Memory B cell (primary cell): Measurements from ENCODE around the gene ZFHX2.
A peak's percentile ranks its signal among the peaks of the same experiment; 100 is the strongest.
"Not testable (repeated sequence)": the region's sequence is repeated elsewhere in the genome, so short reads cannot be mapped to it uniquely, and the experiment has no call there.

Experiments used
- ATAC-seq: fragments of 150-1000 bp; cut with Tn5 transposase; 2 replicates; pipeline ENCODE4 v1.10.0; 2021; ENCODE audit warnings: low read depth, mild to moderate bottlenecking, moderate library complexity
- DNase-seq, 2 donors: peaks; one replicate each; pipeline ENCODE4 v3.0.0; 2022; ENCODE audit warnings: low spot score in 2 of 2
- H3K27ac Mint-ChIP-seq: one replicate; pipeline ENCODE4 v1.8.0; 2022; ENCODE audit warnings: mild to moderate bottlenecking, moderate library complexity, mixed read lengths
- H3K27me3 Mint-ChIP-seq: one replicate; pipeline ENCODE4 v1.8.0; 2022; ENCODE audit warnings: mixed read lengths
- H3K36me3 Mint-ChIP-seq: one replicate; pipeline ENCODE4 v1.8.0; 2022; ENCODE audit warnings: mild to moderate bottlenecking, mixed read lengths
- H3K4me1 Mint-ChIP-seq: one replicate; pipeline ENCODE4 v1.8.0; 2022; ENCODE audit warnings: mixed read lengths
- H3K4me3 Mint-ChIP-seq: one replicate; pipeline ENCODE4 v1.8.0; 2022; ENCODE audit warnings: mild to moderate bottlenecking, moderate library complexity, mixed read lengths
- H3K9me3 Mint-ChIP-seq: one replicate; pipeline ENCODE4 v1.8.0; 2022; ENCODE audit warnings: mixed read lengths

ZFHX2 gene

DNA sequence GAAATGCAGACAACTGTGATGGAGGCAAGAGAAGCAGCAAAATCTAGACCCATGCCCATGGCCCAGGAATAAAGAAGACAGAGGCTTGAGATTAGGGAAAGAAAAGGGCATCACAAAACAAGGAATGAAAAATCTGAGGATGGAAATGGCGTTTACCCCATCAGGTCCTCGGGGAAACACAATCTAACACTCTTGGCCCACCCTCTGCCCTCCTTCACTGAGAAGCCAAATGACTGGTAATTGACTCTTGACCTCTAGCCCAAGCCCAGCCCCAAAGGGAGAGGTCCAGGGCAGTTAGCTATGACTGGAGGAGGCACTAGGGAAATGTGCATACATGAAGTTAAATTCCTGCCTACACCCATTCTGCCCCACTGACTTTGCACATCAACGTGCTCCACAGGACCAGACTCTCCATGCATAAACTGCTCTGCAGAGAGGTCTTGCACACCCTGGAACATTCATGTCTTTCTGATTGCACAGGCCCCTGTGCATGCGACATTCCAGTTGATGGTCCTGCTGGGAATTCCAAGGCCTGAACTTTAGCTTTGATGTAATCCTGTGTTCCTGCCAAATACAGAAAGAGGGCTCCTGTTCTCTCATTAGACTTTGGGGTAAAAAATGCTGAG lies 5.7 kb downstream of the ZFHX2 start:
- no peaks in the 10 kb centered on the region for H3K36me3 Mint-ChIP-seq
- no peak overlapping the region for H3K4me3 Mint-ChIP-seq
- H3K27me3 Mint-ChIP-seq, result no peaks in the 10 kb centered on the region
- DNase-seq (no peak), ATAC-seq (no peak)
- no peak overlapping the region for H3K27ac Mint-ChIP-seq
- H3K9me3 Mint-ChIP-seq, result no peaks in the 10 kb centered on the region
- peaks cover 3% of the 10 kb centered on the region for H3K4me1 Mint-ChIP-seq

DNA sequence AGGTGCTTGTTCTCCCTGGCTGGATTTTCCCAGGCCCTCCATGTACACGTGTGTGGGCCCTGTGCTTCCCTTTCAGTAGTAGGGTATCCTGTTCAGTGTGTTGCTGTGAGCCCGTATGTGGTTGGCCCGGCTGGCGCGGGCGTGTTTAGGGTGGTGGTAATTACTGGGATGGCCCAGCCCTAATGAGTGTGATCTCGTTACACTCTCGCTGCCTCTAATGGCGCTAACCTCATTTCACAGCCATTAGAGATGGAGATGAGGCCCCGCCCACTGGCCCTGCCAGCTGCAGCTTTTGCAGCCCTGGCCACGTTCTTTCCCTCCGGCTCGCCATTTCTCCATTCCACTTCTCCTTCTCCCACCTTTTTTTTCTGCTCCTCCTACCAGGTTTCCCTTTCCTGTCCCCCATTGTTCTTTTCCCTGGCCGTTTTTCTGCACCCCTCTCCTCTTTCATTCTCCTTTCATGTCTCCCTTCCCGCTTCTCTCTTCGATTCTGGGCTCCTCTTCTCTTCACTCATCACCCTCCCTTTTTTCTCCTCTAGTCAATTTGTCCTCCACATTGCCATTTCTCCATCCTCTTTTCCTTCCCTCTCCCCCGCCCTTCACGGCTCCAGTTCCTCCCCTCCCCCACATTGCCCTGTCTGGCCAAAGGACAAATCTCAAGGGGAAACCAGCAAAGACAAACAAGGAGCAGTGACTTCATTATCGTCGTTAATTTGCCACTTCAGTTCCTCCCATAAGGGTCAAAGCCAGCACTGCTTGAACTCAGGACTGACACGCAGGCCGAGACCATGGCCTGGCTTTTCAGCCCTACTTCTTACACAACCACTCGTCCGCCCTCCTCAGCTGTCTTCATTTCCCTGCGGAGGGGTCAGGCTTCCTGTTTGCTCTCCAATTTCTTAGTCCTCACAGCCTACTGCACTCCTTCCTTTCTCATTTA lies 6.8 kb downstream of the ZFHX2 start:
- no peaks in the 10 kb centered on the region for H3K36me3 Mint-ChIP-seq
- H3K27ac Mint-ChIP-seq, result no peak overlapping the region
- no peaks in the 10 kb centered on the region for H3K27me3 Mint-ChIP-seq
- H3K9me3 Mint-ChIP-seq, result no peaks in the 10 kb centered on the region
- no peak for ATAC-seq
- H3K4me3 Mint-ChIP-seq, result no peak overlapping the region
- DNase-seq, result no peak
- peaks cover 3% of the 10 kb centered on the region for H3K4me1 Mint-ChIP-seq

DNA sequence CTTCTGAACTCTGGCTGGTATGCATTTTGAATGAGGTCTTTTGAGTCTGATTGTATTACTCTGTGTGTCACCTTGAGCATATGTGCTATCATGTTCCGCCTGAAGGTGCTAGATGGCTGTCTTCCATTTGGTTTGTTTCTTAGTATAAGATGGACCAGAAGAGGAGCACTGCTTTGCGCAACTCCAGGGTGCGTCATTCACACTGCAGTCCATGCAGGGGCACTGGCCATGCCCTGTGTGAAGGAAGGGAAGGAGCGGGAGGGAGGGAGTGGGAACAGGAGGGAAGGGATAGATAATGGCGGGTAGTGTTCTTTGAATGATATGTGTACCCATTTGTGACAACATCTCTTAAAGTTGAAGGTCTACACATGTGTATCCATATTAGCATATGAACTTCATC lies 8.2 kb downstream of the ZFHX2 start:
- Mint-ChIP-seq H3K9me3 (no peaks in the 10 kb centered on the region), H3K27me3 (no peaks in the 10 kb centered on the region)
- ATAC-seq, result no peak

DNA sequence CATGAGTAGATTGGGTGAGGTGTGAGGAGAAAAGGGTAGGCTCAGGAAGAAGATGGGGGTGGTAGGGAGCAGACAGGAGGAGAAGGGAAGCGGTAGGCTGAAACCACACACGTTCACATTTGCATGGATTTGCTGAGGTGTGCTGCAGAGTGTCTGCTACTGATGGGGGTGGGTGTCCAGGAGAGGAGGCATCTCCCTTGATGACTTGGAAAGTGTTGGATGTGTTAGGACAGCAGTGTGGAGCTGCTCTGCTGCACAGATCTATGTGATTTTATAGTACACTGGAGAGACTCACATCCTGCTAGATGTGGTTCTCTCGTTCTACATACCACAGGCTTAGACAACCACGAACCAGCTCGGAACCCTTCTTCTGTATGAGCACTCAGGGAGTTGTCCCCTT lies 9.3 kb downstream of the ZFHX2 start:
- Mint-ChIP-seq H3K9me3 (no peaks in the 10 kb centered on the region), H3K4me1 (peaks cover 3% of the 10 kb centered on the region), H3K27ac (no peak overlapping the region), H3K36me3 (no peaks in the 10 kb centered on the region), H3K4me3 (no peak overlapping the region), H3K27me3 (no peaks in the 10 kb centered on the region)
- DNase-seq (no peak), ATAC-seq (no peak)

More for the DNA sequence above, 8.2 kb downstream of the ZFHX2 start:
- Mint-ChIP-seq H3K4me3 (no peak overlapping the region), H3K36me3 (no peaks in the 10 kb centered on the region), H3K4me1 (peaks cover 3% of the 10 kb centered on the region), H3K27ac (no peak overlapping the region)
- DNase-seq, result no peak

DNA sequence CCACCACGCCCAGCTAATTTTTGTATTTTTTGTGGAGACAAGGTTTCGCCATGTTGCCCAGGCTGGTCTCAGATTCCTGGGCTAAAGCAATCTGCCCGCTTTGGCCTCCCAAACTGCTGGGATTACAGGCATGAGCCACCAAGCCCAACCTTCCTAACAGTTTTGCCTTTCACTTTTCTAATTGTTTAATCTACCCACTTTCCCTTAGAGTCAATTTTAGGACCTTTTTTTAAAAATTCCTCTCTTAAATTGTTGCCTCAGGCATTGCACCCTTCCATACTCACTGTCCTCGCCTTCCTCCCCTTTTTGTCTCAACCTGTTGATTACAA lies 11.5 kb downstream of the ZFHX2 start:
- no peak for DNase-seq
- no peak overlapping the region for H3K27ac Mint-ChIP-seq
- H3K9me3 Mint-ChIP-seq, result no peaks in the 10 kb centered on the region
- peaks cover 3% of the 10 kb centered on the region for H3K4me1 Mint-ChIP-seq
- no peaks in the 10 kb centered on the region for H3K27me3 Mint-ChIP-seq
- H3K4me3 Mint-ChIP-seq, result no peak overlapping the region
- H3K36me3 Mint-ChIP-seq, result peaks cover 2% of the 10 kb centered on the region
- no peak for ATAC-seq

DNA sequence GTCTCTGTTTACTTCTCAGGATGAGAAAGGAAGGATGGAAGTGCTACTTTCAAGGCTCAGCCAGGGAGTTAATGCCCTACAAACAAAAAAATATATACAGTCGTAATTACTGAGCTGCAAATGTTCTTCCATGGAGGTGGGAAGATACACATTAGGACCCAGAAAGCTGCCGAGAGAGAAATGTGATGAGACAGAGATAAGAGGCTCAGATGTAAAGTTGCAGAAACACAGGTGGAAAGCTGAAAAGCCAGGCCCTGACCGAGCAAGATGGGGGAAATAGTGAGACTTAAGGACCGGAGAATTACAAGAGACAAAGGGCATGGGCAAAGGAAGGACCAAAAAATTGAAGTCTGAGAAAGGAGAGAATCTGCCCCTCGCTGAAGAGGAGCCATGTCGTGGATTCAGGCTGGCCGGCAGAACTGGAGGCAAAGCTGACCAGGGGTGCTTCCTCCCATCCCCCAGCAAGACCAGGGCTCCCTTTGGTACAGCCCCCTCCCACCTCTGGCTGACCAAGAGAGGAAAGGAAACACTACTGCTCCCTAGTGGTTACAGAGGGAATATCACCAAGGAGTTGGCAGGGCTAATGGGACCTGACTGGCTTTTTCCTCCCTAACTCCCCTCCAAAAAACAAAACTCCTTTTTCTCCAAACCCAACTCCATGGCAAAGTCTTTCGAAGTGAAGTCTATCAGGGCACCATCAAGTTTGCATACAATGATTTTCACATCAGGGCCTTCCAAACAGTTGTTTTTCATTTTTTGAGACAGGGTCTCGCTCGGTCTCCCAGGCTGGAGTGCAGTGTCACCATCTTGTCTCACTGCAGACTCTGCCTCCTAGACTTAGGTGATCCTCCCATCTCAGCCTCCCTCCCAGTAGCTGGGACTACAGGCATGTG lies 12.1 kb downstream of the ZFHX2 start:
- H3K27me3 Mint-ChIP-seq, result no peaks in the 10 kb centered on the region
- H3K4me3 Mint-ChIP-seq, result no peak overlapping the region
- ATAC-seq, result peak; percentile 63
- no peak overlapping the region for H3K27ac Mint-ChIP-seq
- H3K4me1 Mint-ChIP-seq, result peaks cover 3% of the 10 kb centered on the region
- peak in 1 of 2 donors; percentile 38 for DNase-seq
- H3K9me3 Mint-ChIP-seq, result no peaks in the 10 kb centered on the region
- H3K36me3 Mint-ChIP-seq, result peaks cover 2% of the 10 kb centered on the region

DNA sequence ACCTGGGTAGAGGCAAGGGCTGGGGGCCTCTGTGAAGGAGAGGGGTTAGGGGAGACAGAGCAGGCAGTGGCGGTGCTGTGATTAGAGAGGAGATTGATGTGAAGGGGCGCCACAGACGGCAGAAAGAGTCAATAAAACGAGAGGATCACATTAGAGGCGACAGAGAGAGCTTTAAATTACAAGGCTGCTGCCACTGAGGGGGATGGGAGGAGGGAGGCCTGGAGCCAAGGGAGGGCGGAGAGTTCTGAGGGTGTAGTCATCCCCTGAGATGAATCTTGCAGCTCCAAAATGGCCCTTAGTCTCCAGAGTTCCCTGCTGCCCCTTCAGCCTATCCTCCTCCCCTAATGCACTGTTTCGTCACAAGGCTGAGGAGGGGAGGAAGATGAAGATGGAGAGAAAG lies 12.8 kb downstream of the ZFHX2 start:
- no peak overlapping the region for H3K27ac Mint-ChIP-seq

DNA sequence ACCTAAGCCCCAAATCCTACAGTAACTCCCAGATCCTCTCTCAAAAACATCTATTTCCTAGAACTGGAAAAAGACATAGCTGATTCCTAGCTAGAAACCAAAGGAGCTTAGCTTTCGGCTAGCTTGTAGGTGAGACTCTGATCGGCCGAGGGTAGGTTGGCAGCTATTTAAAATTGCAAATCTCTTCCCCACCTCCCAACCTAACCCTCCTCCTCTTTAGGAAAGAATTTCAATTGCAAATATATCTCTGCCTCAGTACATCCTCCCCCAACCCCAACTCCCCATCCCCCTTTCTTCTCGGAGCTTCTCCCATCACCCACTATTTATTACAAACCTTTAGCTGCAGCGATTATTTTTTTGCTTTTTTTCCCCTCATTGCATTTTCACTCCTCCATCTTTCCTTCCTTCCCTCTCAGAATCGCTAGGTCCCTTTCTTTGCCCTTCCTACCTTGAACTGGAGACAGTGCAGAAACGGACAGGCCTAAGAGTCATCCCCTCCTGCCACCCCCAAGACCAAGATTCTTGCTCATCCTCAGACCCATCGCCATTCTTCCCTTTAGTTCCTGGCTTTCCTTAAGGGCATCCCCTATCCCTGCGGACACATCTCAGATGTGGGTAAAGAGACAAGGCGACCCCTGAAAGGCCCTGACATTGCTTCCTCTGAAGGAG lies 13.4 kb downstream of the ZFHX2 start:
- Mint-ChIP-seq H3K9me3 (no peaks in the 10 kb centered on the region), H3K27me3 (no peaks in the 10 kb centered on the region), H3K27ac (no peak overlapping the region), H3K4me3 (no peak overlapping the region), H3K36me3 (peaks cover 2% of the 10 kb centered on the region), H3K4me1 (peaks cover 3% of the 10 kb centered on the region)
- DNase-seq, result no peak
- ATAC-seq, result no peak

More for the DNA sequence above, 12.8 kb downstream of the ZFHX2 start:
- DNase-seq (no peak), ATAC-seq (no peak)
- Mint-ChIP-seq H3K27me3 (no peaks in the 10 kb centered on the region), H3K4me1 (peaks cover 3% of the 10 kb centered on the region), H3K36me3 (peaks cover 2% of the 10 kb centered on the region), H3K9me3 (no peaks in the 10 kb centered on the region), H3K4me3 (no peak overlapping the region)

DNA sequence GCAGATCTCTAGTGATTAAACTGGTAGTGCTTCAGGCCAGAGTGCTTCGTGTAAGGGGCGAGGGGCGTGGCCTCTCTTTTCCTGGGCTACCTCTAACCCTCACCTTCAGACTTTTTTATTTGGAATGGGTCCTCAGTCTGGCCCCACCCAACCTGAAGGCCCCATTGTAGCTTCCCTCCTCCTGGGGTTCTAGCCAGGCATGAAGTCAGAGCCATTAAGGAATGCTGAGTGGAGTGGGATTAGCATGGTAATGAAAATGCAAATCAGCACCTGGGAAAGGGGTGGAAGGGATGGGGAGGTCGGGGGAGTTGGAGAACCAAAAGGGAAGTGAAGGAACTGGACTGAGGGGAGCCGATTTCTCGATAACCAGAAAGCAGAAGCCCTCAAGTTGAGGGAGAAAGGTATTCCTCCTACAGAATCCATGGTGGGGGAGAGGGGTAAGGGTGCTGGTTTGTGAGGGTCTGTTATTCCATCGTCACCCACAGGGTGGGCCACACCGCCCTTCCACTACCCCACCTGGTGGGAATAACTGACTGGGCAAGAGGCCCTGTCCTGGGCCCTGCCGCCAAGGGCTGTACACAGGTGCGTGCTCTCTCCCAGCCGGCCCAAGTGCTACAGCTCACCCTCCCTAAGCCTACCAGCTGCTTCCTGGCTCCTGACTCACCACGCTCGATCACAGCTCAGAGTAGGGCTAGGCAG lies 14.1 kb downstream of the ZFHX2 start:
- ATAC-seq (no peak), DNase-seq (no peak)
- no peak overlapping the region for H3K27ac Mint-ChIP-seq
- no peaks in the 10 kb centered on the region for H3K9me3 Mint-ChIP-seq
- peaks cover 3% of the 10 kb centered on the region for H3K4me1 Mint-ChIP-seq
- H3K36me3 Mint-ChIP-seq, result peaks cover 2% of the 10 kb centered on the region
- no peaks in the 10 kb centered on the region for H3K27me3 Mint-ChIP-seq
- H3K4me3 Mint-ChIP-seq, result no peak overlapping the region

DNA sequence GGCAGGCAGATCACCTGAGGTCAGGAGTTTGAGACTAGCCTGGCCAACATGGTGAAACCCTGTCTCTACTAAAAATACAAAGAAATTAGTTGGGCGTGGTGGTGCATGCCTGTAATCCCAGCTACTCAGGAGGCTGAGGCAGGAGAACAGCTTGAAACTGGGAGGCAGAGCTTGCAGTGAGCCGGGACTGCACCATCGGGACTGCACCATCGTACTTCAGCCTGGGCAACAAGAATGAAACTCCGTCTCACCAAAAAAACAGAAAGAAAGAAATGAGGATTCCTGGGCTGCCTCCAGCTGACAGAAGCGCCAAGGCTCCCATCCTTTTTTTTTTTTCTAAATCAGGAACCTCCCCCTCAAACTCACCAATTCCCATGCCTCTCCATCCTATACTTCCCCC lies 14.7 kb downstream of the ZFHX2 start:
- H3K9me3 Mint-ChIP-seq, H3K27ac Mint-ChIP-seq, H3K4me1 Mint-ChIP-seq, ATAC-seq, H3K4me3 Mint-ChIP-seq, H3K36me3 Mint-ChIP-seq, DNase-seq, H3K27me3 Mint-ChIP-seq: not testable (repeated sequence)

DNA sequence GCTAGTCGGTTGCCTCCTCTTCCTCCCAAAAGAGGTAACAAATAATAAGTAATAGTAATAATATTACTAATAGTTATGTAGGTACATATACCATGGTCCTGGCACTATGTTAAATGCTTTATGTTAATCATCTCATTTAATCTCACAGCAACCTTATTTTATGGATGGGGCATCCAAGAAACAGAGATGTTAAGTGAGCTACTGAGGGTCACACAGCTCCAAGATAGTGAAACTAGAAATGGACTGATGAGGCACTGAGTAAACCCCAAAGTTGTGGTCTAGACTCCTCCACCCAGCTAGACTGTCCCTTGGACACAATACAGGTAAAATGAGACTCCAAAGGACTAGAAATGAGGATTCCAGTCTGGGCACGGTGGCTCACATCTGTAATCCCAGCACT lies 15.1 kb downstream of the ZFHX2 start:
- Mint-ChIP-seq H3K27me3 (no peaks in the 10 kb centered on the region), H3K9me3 (no peaks in the 10 kb centered on the region), H3K4me3 (no peak overlapping the region), H3K27ac (no peak overlapping the region), H3K4me1 (no peaks in the 10 kb centered on the region), H3K36me3 (peaks cover 2% of the 10 kb centered on the region)
- no peak for DNase-seq
- no peak for ATAC-seq

DNA sequence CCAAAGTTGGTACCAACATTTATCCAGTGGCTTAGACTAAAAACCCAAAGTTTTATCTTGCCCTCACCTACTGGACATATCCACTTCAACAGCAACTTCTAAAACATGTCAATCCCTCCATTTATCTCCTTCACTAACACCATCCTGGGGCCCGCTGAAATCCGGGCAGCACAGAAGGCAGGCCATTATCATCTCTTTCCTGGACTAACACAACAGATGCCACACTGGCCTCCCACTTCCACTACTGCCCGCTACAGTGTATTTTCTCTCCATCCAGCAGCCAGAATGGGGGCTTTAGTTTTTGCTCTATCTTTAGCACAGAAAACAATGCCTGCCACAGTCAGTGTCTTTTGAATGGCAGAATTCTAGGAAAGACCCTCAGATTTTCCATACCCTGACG lies 15.6 kb downstream of the ZFHX2 start:
- Mint-ChIP-seq H3K36me3 (peaks cover 2% of the 10 kb centered on the region), H3K27me3 (no peaks in the 10 kb centered on the region), H3K27ac (no peak overlapping the region), H3K4me3 (no peak overlapping the region), H3K9me3 (no peaks in the 10 kb centered on the region), H3K4me1 (no peaks in the 10 kb centered on the region)
- DNase-seq (no peak), ATAC-seq (no peak)

DNA sequence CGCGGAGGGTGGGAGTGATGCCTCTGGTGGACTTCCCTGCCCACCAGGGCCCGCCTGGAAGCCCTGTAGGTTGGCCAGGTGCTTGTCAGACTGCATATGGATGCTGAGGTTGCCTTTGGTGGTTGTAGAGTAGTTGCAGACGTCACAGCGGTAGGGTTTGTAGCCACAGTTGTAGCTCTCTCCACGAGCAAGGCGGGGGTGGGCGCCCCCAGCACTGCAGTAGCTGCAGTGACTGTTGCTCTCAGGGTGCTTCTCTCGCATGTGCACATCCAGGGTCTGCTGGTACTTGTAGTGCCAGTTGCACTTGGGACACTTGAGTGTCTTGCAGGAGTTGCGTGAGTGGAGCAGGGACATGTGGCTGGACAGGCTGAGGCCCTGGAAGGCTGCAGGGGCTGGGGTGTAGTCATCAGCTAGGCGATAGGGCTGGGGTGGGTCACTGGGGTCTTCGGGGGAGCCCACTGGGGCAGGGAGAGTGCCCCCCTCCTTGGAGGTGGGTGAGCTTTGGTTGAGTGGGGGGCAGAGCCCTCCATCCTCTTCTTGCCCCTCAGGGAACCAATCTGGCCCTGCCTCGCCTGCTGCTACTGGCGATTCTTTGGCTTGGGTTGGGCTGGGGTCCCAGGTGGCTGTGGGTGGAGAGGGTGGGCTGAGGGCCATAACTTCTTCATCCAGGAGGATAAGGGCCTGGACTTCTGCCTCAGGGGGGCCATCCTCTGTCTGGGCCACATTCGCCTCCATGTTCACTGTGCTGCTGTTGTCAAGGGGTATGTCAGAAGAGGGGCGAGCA lies 17.7 kb downstream of the ZFHX2 start:
- H3K27ac Mint-ChIP-seq, result no peak overlapping the region
- H3K4me1 Mint-ChIP-seq, result no peaks in the 10 kb centered on the region
- no peak overlapping the region for H3K4me3 Mint-ChIP-seq
- no peaks in the 10 kb centered on the region for H3K27me3 Mint-ChIP-seq
- no peaks in the 10 kb centered on the region for H3K9me3 Mint-ChIP-seq
- peaks cover 2% of the 10 kb centered on the region for H3K36me3 Mint-ChIP-seq
- ATAC-seq, result no peak
- no peak for DNase-seq
